Endothelial cell of umbilical vein (primary cell): ENCODE results near the gene STARD13. TPM values are rescaled to one million over a fixed set of nuclear protein-coding genes. Genes with fewer than 3 reads are reported as not detected.

Source experiments
- BruUV-seq: library from RNA; stranded (reverse); fragments of 400-500 nt; replicated peaks from 2 replicates; lab custom pipeline; 2021; lab: Mats Ljungman, UMichigan
- CTCF ChIA-PET: fragments of 300-600, 350-600 bp; sonication (Branson Sonifier 250); formaldehyde crosslinking; loops from one replicate; lab custom pipeline; 2021; ENCODE audit warnings: antibody characterized with exemption, inconsistent platforms; lab: Charles Lee
- POLR2A ChIA-PET: fragments of 300-600, 350-600 bp; sonication (Branson Sonifier 250); formaldehyde crosslinking; loops from one replicate; lab custom pipeline; 2021; ENCODE audit warnings: antibody characterized with exemption, inconsistent platforms; lab: Charles Lee
- DNase-seq: peaks from one replicate; pipeline ENCODE4 v3.0.0-alpha.2; 2011; ENCODE audit warnings: low read depth, low spot score
- FAIRE-seq: peaks from 2 replicates; lab custom pipeline; 2011; peaks lifted over from hg19 to GRCh38; lab: Jason Lieb, UNC
- H2AFZ ChIP-seq: 2 replicates; pipeline ENCODE4 v1.6.0; 2012; ENCODE audit warnings: low read depth, low read length, control low read depth, inconsistent platforms
- H3K27ac ChIP-seq: 2 replicates; pipeline ENCODE4 v1.5.1; 2011; ENCODE audit warnings: low read depth, mild to moderate bottlenecking, control low read depth, low read length, moderate library complexity; ENCODE audit not compliant: insufficient read depth
- H3K27me3 ChIP-seq, 2 experiments: 2 replicates each; pipeline versions ENCODE4 v1.6.0 to v1.6.1; 2011; ENCODE audit warnings: low read length in 2 of 2, mixed read lengths in 1 of 2; ENCODE audit not compliant: control insufficient read depth in 2 of 2, insufficient read depth in 2 of 2
- H3K36me3 ChIP-seq, 2 experiments: 2 replicates in 1 of 2; 3 replicates in 1 of 2; pipeline ENCODE4 v1.5.1; 2011; ENCODE audit warnings: low read length in 2 of 2, mild to moderate bottlenecking in 1 of 2, moderate library complexity in 1 of 2; ENCODE audit not compliant: control insufficient read depth in 2 of 2, insufficient read depth in 2 of 2; ENCODE audit errors: extremely low read depth in 1 of 2
- H3K4me1 ChIP-seq: 3 replicates; pipeline ENCODE4 v1.5.1; 2011; ENCODE audit warnings: mild to moderate bottlenecking, low read length; ENCODE audit not compliant: control insufficient read depth, insufficient read depth; ENCODE audit errors: extremely low read depth
- H3K4me2 ChIP-seq: 2 replicates; pipeline ENCODE4 v1.6.1; 2011; ENCODE audit warnings: low read length, control low read depth, mixed read lengths; ENCODE audit not compliant: insufficient read depth
- H3K4me3 ChIP-seq, 3 experiments: fragments of 200-600 bp in 1 of 3; sonication (generic), shearing (Covaris generic) in 1 of 3; replicated peaks in 1 of 3; 2 replicates each; pipeline ENCODE4 v1.5.1; 2011 to 2016; ENCODE audit warnings: control low read depth in 3 of 3, low read length in 3 of 3, mild to moderate bottlenecking in 2 of 3, inconsistent platforms in 1 of 3, low read depth in 1 of 3, moderate library complexity in 1 of 3; ENCODE audit not compliant: insufficient read depth in 1 of 3
- H3K79me2 ChIP-seq: 2 replicates; pipeline ENCODE4 v1.6.0; 2012; ENCODE audit warnings: low read length, inconsistent platforms; ENCODE audit not compliant: control insufficient read depth, insufficient read depth
- H3K9ac ChIP-seq: replicated peaks from 2 replicates; pipeline ENCODE3; 2011; ENCODE audit warnings: low read length, control low read depth; ENCODE audit not compliant: insufficient read depth; ENCODE audit errors: extremely low read depth
- H3K9me1 ChIP-seq: replicated peaks from 3 replicates; pipeline ENCODE4 v1.6.0; 2011; ENCODE audit warnings: mild to moderate bottlenecking, low read length; ENCODE audit not compliant: control insufficient read depth, insufficient read depth; ENCODE audit errors: extremely low read depth
- H3K9me3 ChIP-seq: replicated peaks from 2 replicates; pipeline ENCODE4 v1.5.1; 2012; ENCODE audit warnings: low read length, inconsistent platforms; ENCODE audit not compliant: control insufficient read depth, insufficient read depth
- H4K20me1 ChIP-seq: replicated peaks from 2 replicates; pipeline ENCODE3; 2011; ENCODE audit warnings: mild to moderate bottlenecking, low read length; ENCODE audit not compliant: control insufficient read depth, insufficient read depth; ENCODE audit errors: extremely low read depth
- FOS ChIP-seq: IDR thresholded peaks from 2 replicates; pipeline ENCODE4 v1.6.1; 2011; ENCODE audit warnings: mild to moderate bottlenecking, low read length, moderate library complexity, borderline replicate concordance; ENCODE audit not compliant: insufficient read depth
- JUN ChIP-seq: IDR thresholded peaks from 2 replicates; pipeline ENCODE4 v1.6.1; 2011; ENCODE audit warnings: borderline replicate concordance, low read depth; ENCODE audit not compliant: insufficient read length, insufficient read depth
- MYC ChIP-seq: IDR thresholded peaks from one replicate; pipeline ENCODE4 v1.6.1; 2011; ENCODE audit warnings: mild to moderate bottlenecking, low read depth, low read length
- POLR2A ChIP-seq: IDR thresholded peaks from 2 replicates; pipeline ENCODE4 v1.6.1; 2012; ENCODE audit warnings: low read depth, mild to moderate bottlenecking, control low read depth, low read length
- dilution Hi-C: fragments of 300-500 bp; cut with MboI; formaldehyde crosslinking; loops from one replicate; pipeline ENCODE4 v1.15.0; 2019; ENCODE audit warnings: low sequenced_read_pairs; ENCODE audit not compliant: extremely low pct_ligation_motif_present
- intact Hi-C: fragments of 100-400 bp; cut with micrococcal nuclease; formaldehyde crosslinking; loops from one replicate; pipeline ENCODE4 v1.10.0; 2022
- polyA plus RNA-seq, 4 experiments: library from polyadenylated mRNA; depleted of rRNA in 3 of 4; stranded (reverse) in 3 of 4; unstranded in 1 of 4; fragments of >200 nt; gene quantifications; 2 replicates each; pipeline versions ENCODE4 v1.2.1 to v1.2.3, GENCODE V29; 2011 to 2012; ENCODE audit warnings: missing spikeins in 1 of 4
- total RNA-seq: library from RNA; stranded (reverse); gene quantifications from 2 replicates; pipeline ENCODE4 v1.2.3, GENCODE V29; 2021
- TF ChIP-seq, protein P1 (sequence below): IDR thresholded peaks from 2 replicates; pipeline ENCODE4 v1.6.1; 2011; ENCODE audit not compliant: insufficient read depth, insufficient read length

The STARD13 gene
- total and polyA plus RNA-seq, 2 donors (not counting 3 experiments of a cell fraction or from before 2014, with no cell fraction given): 11.0 to 47.7 TPM

DNA sequence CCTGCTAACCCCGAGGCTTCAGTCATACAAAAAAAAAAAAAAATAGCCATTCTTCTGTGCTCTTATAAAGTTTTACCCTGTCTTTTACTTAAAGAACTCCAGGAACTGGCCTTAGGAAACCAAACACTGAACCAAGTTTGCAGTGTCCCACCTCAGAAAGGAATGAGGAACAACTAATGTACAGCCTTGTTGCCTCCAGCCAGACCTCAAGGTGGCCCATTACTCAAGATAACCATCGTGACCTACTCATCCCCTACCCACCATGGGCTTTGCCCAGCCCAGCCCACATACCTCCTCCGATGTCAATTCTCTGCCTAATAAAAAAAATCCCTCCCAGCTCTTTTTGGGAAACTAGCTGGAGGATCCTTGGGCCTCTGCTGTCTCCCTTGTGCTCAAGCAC is 133.2 kb downstream of the STARD13 start:
- ChIA-PET CTCF (interaction anchor here (2.3 to 3.1 kb wide), 2 partner anchors 17 to 391 kb away, joined by 12 to 15 read pairs; no protein-coding TSS in a partner anchor), POLR2A (no interaction called here)
- H3K9ac ChIP-seq: no peak overlapping the region
- no peak overlapping the region for H3K27ac ChIP-seq
- no TSS peak for BruUV-seq
- no peaks in the 10 kb centered on the region for H3K9me1 ChIP-seq
- dilution Hi-C loops (no loop called here), intact Hi-C loops (loop anchor here (2.0 kb wide), 2 partner anchors 52 to 84 kb away; no protein-coding TSS in a partner anchor)
- H4K20me1 ChIP-seq: no peaks in the 10 kb centered on the region
- H3K4me2 ChIP-seq: no peak overlapping the region
- H3K27me3 ChIP-seq: no peaks in the 10 kb centered on the region
- FAIRE-seq: no peak
- no peaks in the 10 kb centered on the region for H3K9me3 ChIP-seq
- TF ChIP-seq MYC: no peak
- peaks cover 31% of the 10 kb centered on the region for H3K4me1 ChIP-seq
- peaks cover 33% of the 10 kb centered on the region for H3K79me2 ChIP-seq
- DNase-seq: no peak
- no peaks in the 10 kb centered on the region for H3K36me3 ChIP-seq
- H2AFZ ChIP-seq: no peak overlapping the region
- no peak overlapping the region for H3K4me3 ChIP-seq

DNA sequence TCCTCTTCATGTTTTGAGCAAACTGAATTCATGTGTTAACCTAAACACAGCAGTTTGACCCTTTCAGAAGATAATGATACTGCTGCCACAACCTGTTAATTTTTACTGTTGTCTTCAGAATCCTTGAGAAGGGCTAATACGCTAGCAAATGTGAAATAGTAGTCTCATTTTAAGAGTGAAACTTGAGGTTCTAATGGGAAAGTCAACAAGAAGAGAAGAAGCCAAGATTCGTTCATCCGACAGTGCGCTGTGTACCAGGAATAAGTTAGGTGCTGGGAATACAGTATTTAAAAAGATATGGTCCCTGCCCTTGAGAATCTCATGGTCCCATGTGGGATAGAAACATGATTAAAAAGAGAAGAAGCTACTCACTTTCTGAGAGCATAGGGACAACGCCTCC is 134.9 kb downstream of the STARD13 start:
- no peak overlapping the region for H3K27ac ChIP-seq
- H3K4me3 ChIP-seq: no peak overlapping the region
- no peak for TF ChIP-seq FOS
- TF ChIP-seq POLR2A: no peak
- TF ChIP-seq MYC: no peak
- TF ChIP-seq JUN: no peak
- TF ChIP-seq, protein P1, sequence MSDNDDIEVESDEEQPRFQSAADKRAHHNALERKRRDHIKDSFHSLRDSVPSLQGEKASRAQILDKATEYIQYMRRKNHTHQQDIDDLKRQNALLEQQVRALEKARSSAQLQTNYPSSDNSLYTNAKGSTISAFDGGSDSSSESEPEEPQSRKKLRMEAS: no peak
- H3K79me2 ChIP-seq: peaks cover 41% of the 10 kb centered on the region
- ChIA-PET POLR2A (no interaction called here), CTCF (no interaction called here)
- H4K20me1 ChIP-seq: no peaks in the 10 kb centered on the region
- H3K4me1 ChIP-seq: peaks cover 31% of the 10 kb centered on the region
- H3K9me3 ChIP-seq: no peaks in the 10 kb centered on the region
- H3K27me3 ChIP-seq: no peaks in the 10 kb centered on the region
- H2AFZ ChIP-seq: no peak overlapping the region
- DNase-seq: no peak
- no peak overlapping the region for H3K9ac ChIP-seq
- no peak overlapping the region for H3K4me2 ChIP-seq
- intact Hi-C loops: no loop called here
- no TSS peak for BruUV-seq
- no peak for FAIRE-seq
- no peaks in the 10 kb centered on the region for H3K36me3 ChIP-seq
- dilution Hi-C loops: no loop called here
- H3K9me1 ChIP-seq: no peaks in the 10 kb centered on the region
